NCI-H1417 treated with DMSO at 0.1 percent for 48 hours (cell line): ENCODE results near the gene JARID2.

Experiments
- DNase-seq: peaks from one replicate; lab custom pipeline; 2025; lab: John Stamatoyannopoulos, UW

Gene JARID2

DNA sequence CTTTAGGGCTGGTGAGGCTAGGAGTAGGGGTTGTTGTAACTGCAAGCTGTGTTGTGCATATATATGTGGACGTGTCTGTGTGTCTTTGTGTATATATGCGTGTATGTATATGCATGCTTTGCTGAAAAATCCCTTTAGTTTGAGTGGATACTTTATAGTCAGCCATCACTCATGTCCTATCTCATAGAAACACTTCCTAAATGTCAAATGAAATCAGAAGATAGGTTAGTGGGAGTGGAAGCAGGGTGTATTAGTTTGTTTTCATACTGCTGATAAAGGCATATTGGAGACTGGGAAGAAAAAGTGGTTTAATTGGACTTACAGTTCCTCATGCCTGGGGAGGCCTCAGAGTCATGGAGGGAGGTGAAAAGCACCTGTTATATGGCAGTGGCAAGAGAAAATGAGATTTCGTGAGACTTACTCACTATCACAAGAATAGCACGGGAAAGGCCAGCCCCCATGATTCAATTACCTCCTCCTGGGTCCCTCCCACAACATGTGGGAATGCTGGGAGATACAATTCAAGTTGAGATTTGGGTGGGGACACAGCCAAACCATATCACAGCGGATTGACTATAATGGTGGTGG is 131.1 kb downstream of the JARID2 start:
- DNase-seq, result no peak

DNA sequence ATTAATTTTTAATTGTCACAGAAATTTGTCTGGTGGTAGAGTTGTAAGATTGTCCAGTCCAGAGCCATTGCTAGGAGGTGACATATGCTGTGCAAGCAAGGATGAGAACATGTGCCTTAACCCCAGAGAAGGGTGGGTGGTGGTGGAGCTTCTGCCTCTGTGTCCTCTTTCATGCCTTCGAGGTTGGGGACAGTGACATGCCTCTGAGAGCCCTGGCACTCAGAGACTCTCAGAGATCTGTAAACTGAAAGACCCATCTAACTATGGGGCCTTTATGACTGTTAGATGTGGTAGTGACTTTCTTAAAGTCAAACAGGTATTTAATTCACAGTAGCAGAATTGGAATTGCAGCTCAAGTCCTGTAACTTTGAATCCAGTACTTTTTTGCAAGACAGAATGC is 132.4 kb downstream of the JARID2 start:
- no peak for DNase-seq

DNA sequence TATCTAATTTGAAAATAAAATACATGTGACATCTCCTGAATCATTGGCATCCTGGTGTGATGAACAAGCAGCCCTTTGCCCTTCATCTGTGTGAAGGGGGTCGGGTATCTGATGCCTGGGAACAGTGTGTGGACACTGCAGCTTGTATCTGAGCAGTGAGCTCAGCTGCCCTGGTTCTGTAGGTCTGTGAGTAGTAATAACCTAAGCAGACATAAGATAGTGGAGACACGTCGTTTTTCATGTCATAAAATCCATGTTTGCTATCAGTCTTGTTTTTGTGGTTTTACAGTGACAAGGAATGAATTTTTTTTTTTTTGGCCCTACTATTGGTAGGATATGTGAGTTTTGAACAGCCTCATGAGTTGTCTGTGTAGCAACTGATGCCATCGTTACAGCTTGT is 133.0 kb downstream of the JARID2 start:
- no peak for DNase-seq

DNA sequence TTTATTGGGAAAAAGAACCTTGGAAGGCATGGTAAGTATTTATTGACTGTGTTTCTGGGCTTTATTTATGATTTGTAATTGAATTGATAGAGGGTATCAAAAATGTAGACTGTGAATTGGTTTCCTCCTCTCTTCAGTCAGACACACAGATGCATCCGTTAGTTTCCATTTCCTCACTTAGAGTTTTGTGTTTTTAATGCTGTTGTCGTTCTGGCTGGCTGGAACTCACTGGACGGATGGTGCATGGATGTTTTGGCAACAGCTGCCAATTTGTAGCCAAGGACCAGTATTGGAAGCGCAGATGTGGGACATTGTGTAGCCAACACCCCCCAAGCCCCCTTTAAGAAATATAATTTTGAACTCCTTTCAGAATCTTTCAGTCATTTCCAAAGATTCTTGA is 134.5 kb downstream of the JARID2 start:
- DNase-seq, result no peak

DNA sequence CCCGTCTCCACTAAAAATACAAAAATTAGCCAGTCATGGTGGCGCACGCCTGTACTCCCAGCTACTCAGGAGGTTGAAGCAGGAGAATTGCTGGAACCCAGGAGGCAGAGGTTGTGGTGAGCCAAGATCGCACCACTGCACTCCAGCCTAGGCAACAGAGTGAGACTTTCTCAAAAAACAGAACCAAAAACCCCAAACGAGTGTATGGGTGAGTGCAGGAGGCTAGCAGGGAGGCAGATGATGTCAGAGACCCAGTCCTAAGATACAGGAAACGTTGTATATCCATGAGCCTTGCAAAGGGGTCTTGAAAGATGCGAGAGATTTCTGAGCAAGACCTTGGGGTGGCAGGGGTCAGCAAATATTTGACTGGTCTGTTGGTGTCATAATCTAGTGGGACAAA is 136.2 kb downstream of the JARID2 start:
- DNase-seq, result no peak

DNA sequence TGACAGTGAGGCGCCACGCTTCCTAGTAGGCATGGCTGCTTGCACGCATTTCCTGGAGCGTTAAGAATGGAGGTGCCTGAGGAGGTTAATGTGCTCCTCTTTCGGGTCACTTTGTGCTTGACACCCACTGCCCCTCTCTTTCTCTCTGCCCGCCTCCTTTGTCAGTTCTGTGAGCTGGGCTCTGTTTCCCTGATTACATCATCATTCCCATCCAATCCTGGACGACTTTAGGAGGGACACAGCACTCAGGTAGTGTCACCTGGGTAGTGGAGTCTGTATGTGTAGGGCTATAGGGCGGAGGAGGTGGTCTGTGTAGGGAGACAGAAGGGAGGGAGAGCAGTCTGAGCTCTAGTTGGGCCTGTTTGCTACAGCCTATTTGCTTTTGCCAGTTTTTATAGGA is 136.8 kb downstream of the JARID2 start:
- no peak for DNase-seq

DNA sequence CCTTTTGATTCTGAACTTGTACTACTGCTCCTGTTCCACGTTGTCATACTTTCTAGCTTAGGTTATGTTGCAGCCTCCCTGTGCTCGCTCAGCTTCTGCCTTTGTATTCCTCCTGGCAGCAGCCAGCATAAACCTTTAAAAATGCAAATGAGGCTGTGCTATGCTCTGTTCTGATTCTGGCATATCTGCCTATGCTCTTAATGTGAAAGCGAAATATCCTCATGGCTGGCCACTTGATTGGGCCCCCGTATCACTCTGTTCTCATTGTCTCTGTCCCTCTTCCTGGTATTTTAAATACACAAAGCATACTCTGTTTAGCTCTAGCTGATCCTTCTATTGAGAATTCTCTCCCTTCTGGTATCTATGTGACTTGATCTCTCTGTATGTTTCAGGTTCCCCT is 139.0 kb downstream of the JARID2 start:
- no peak for DNase-seq

DNA sequence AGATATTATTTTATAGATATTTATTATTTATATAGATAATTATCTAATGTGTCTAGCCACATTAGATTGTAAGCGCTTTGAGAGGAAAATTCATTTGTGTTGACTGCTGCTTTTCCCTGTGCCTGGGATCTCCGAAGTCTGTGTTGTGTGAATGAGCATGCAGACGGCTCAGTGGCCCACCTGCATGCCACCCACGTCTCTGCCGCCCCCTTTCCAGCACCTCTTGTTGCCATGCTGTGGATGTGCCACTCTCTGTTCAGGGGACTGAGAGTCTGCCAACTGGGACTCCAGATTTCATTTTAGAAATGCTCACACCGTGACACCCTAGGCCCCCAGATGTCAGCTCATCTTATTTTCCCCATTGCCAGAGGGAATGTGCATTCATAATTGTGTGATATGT is 139.7 kb downstream of the JARID2 start:
- DNase-seq, result no peak

DNA sequence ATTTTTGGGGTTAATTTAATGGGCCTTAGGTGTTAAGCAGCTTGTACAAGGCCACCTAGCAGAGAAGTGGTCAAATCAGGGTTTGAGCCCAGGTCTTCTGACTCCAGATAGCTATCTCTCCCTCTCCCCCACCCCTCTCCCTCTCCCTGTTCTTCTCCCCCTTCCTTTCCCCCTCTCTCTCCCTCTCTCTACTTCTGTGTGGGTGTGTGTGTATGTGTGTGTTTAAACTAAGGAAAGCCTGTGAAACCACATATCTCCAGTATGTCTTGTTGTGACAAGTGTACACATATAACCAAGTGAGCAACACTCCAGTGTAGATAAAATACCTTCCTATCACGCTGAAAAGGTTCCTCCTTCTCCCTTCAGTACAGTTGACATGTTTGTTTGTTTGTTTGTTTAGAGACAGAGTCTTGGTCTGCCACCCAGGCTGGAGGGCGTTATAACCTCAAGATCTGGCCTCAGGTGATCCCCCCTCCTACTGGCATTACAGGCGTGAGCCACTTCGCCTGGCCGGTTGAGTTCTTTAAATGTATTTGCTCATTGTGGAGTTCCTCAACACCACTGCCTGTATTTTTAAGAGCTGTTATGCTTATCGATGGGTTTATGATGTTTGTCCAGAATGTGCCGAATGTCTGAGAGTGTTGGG is 140.4 kb downstream of the JARID2 start:
- DNase-seq, result no peak

DNA sequence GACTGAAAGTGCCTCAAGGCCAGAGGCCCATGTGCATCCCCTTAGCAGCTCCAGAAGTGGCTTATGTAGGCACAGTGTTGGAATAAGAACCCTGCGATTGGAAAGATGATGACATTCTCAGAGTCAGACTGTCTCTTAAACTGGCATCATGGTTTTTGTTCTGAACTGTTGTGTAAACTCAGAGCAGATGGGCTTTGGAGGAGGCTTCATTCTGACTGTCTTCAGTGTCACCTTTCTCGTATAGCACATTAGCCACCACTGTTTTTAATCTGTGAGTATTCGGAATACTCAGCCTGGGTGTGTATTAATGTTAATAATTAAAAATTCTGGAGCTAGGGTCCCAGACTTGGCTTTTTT is 140.9 kb downstream of the JARID2 start:
- DNase-seq, result no peak

DNA sequence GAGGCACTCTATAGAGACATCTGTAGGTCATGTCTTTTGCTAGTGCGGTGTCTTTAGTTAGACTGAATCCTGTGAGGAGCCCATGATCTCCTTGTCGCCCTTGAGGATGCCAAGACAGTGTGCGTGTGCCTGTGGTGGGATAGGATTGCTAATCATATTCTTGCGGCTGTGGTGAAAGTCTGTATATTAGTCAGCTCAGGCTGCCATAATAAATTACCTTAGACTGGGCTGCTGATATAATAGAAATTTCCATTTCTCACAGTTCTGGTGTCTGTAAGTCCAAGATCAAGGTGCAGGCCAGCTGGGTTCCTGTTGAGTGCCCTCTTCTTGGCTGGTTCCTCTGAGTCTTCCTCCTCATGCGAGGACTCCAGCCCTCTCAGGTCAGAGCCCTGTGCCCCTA is 141.2 kb downstream of the JARID2 start:
- DNase-seq, result no peak

DNA sequence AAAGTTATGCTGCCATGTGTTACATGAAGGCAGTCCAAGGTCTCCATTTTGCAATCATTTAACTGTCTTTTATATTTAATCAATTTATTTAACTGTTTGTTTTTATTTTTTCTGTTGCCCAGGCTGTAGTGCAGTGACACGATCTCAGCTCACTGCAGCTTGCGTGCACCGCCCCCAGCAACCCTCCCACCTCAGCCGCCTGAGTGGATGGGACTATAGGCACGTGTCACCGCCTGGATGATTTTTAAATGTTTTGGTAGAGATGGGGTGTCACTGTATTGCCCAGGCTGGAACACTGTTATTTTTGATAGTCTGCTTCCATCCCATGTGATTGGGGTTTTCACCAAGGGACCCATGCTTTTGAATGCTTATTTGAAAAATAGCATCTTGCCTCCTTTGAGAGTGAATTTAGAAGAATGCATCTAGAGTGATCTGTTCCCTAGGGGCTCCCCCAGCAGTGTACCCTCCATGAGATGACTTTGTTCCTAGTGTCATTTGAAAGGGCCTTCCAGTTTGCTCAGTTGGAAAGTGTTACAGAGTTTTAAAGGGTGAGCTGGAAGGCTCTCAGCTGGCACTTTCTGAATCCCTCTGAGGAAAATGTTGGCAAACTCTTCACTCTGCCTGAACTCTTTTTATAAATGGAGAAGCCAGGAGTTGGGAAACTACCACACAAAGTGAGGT is 143.4 kb downstream of the JARID2 start:
- DNase-seq, result no peak

DNA sequence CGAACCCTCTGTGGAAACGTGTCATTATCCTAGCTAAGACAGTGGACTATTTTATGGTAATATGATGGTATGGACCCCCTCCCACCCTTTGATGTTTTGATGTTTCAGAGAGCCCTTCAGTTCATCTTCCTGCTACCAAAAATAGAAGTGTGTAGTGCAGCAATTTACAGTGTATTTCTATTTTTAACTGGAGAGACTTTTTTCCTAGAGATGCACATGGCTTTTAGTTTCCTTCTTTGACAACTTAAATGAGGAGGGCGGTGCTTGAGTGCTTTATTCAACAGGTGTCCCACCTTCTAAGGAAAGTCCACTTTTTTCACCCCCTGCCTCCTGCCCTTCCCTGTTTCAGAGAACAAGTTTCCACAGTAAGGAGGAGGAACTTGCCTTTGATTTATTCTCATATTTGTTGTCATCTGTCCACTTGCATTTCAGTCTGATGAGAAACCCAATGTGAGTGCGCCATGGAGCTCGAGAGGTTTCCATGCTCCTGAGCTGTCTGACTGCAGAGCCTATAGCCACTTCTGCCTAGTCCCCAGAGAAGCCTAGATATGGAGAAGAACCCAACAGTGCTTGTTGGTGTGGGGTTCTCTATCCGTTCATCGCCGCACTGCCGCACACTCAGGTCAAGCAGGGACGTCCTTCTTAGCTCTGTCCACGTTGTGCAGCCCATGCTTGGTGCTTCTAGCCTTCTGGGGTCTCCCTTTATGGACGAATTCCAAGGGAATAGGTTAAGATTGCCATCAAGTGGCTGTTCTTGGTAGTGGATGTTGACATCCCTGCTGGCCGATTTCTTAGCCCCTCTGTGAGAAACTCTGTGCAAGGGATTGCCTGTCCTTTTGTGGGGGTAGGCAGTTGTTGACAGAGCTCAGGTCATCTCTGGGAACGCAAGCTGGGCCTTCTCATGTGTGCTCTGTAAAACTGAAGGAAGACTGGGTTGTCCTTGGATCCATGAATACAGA is 144.2 kb downstream of the JARID2 start:
- DNase-seq, result no peak

DNA sequence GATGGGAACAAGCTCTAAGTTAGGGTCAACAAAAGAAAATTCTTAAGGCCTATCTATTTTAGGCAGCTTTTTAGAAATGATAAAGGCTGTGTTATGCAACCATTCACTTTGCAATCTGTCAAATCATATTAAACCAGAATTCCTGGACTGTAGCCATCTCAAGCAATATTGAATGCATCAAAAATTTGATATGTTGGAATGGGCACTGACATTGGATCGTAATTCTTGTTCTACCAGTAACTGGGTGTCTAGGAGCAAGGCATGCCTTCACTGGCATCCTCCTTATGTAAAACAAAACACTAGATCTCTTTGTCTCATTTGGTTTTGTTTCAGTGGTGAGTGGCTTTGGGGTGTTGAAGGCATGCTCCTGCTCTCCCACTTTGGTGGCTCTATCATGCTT is 145.6 kb downstream of the JARID2 start:
- no peak for DNase-seq

DNA sequence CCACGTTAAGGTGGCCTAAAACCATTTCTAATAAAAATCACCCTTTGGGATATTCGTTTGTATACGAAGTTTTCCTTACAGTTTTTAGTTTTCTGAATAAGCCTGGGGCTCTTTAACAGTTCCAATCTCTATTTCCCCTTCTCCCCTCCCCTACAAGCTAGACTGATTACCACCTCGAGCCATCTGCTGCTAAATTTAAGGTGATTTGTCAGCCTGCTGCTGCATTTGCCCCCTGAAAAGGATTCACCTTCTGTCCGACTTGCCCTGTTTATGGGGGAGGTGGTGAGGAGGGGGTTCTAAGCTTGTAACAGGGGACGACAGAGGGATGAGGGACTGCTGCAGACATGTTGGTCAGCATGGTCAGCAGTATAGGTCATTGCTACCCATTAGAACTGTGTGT is 146.3 kb downstream of the JARID2 start:
- no peak for DNase-seq

DNA sequence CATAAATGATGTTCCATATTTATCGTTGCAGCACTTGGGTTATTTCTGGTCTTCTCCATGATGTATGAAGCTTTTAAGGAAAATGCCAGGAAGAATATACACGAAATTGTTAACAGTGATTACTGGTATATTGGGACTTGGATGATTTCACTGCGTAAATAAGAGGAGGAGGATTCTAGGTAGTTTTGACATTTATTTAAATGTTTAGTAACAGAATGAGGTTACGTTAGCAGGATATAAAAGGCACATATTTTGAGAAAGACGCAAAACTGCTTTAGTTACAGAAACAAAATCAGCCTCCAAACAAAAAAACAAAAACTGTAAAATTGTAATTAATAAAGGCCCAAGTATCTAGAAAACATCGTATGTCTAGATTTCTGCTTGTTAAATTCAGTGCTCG is 147.7 kb downstream of the JARID2 start:
- DNase-seq, result no peak

DNA sequence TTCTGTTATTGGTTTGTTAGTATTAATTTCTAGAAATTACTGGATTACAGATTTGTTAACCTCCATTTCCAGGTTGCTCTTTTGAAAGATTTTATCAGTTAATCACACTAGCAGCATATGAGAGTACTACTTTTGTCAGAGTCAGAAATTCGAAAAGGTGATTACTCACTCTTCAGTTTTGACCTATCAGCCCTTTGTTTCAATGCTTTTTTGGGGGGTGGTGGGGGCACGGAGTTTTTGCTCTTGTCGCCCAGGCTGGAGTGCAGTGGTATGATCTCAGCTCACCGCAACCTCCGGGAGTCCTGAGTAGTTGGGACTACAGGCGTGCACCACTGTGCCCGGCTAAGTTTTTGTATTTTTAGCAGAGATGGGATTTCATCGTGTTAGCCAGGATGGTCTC is 149.2 kb downstream of the JARID2 start:
- DNase-seq, result no peak

DNA sequence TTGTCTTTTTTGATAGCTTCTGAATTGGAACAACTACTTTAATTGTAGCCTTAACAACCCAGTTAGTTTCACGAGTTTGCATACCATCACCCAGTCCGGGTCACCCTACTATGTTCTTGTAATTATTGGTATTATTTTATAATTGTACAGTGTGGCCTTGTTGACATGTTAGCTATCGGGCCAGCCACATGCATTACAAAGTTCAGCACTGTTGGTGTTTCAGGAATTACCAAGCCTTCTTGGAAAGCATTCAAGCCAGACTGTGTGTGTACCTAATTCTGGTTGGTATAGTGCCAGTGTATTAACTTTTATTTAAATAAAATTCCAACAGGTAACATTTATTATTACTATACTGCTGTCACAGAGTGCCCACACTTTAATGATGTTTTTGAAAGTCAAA is 150.9 kb downstream of the JARID2 start:
- no peak for DNase-seq

DNA sequence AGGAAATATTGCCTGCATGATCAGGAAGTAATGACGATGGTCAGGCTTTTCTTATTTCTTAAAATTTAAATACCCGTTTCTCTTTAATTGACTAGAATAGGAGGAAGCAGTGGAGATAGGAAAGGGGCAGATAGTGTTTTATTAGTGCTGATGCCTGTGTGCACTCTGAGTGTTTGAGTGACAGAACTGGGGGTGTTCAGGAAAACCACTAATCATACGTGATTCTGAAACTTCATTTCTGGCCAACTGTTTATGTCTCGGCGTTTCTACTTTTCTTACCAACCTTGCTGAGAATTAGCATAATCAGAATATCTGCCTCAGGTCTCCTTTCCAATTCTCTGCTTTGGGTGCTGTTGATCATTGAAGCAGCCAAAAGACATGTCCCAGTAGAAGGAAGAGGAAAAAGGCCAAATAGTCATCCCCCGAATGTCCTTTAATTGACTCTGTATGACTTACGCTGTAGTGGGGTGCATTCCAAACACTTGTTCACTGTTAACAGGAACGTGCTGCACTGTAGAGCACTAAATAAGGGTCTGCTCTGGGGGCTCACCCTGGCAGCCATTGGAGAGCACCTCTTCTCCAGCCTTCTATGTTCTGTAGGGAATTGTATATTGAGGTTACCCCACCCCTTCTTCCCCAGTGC is 152.9 kb downstream of the JARID2 start:
- no peak for DNase-seq

DNA sequence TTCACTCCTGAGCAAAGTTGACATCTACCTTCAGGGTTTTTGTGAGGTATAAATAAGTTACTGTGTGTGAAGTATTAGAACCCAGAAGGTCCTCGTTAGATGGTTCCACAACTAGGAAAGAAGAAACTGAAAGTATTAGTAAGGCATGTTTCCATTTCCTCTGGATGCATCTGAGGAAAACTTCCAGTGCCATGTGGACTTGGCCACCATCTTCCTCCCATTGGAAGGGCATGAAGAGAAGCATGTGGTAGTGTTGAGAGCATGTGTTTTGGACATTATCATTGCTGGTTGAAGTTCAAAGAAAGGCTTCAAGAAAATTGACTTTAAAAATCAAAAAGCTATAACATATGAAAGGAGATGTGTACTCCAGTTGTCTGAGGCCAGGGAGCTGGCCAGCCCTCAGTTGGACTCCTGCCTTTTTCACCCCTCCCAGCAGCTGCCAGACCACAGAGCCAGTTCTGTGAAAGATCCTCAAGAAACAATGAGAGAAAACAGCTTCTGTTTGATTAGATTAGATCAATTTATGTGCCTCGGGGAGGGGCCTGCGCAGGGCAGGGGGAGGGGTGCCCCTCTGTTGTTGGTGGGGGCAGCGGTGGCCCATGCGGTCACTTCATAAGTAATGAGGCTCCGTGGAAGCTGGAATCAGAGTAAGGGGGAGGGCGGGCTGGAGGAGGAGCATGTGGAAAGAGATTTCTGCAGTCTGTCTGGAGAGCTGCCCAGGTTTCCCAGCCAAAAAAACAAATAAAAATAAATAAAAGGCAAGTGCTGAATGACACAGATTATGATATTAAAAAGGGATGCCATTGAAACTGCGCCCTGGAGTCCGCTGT is 154.0 kb downstream of the JARID2 start:
- no peak for DNase-seq

DNA sequence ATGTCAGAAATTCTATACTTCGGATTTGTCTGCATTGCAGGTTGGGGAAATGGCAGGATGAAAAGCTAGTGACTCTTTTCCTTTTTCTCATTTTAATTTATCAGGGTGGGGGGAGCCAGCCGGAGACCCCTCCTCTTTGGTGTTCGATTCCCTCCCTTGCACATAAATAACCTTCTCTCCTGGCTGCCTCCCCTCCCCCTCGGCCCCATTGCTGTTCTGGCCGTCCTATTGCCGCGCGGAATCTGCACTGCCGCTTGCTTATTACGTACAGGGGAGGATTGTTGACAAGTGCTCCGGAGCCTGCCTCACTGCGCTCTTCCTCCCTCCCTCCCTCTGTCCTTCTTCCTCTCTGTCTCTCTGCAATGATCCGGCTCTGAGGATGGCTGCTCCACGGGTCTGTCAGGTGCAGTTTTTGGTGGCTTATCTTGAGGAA is 154.7 kb downstream of the JARID2 start:
- no peak for DNase-seq
